Psoas muscle (tissue), 8 donors: Measurements from ENCODE around the gene PTPN1. TPM values are rescaled to one million over a fixed set of nuclear protein-coding genes. Genes with fewer than 3 reads are reported as not detected.

Experiments
- ATAC-seq, 4 donors: fragments of 200-7000 bp; cut with Tn5 transposase; one replicate each; pipeline ENCODE4 v1.9.1; 2020; ENCODE audit warnings: moderate library complexity in 3 of 4, mild to moderate bottlenecking in 2 of 4
- DNase-seq, 2 donors: peaks; one replicate each; pipeline ENCODE4 v3.0.0-alpha.2; 2020
- H3K27ac ChIP-seq: fragments of 200-600 bp; one replicate; pipeline ENCODE4 v1.8.0; 2022
- H3K27me3 ChIP-seq, 3 donors: fragments of 200-600 bp in 1 of 3; one replicate each; pipeline versions ENCODE4 v1.6.1 to v1.8.0; 2013 to 2022; ENCODE audit warnings: low read length in 2 of 3, mild to moderate bottlenecking in 2 of 3, moderate library complexity in 1 of 3; ENCODE audit not compliant: insufficient read depth in 3 of 3
- H3K36me3 ChIP-seq, 2 donors: fragments of 200-600 bp in 1 of 2; one replicate each; pipeline versions ENCODE4 v1.6.1 to v1.8.0; 2013 to 2022; ENCODE audit warnings: low read depth in 1 of 2, mild to moderate bottlenecking in 1 of 2, moderate library complexity in 1 of 2; ENCODE audit not compliant: insufficient read depth in 1 of 2
- H3K4me1 ChIP-seq: fragments of 200-600 bp; one replicate; pipeline ENCODE4 v1.8.0; 2022
- H3K4me3 ChIP-seq: fragments of 200-600 bp; one replicate; pipeline ENCODE4 v1.8.0; 2022; ENCODE audit warnings: mild to moderate bottlenecking
- H3K9me3 ChIP-seq: fragments of 200-600 bp; one replicate; pipeline ENCODE4 v1.8.0; 2022
- CTCF ChIP-seq: fragments of 200-600 bp; IDR thresholded peaks from one replicate; pipeline ENCODE4 v1.8.0; 2022; ENCODE audit warnings: antibody characterized with exemption
- WGBS, 3 donors: extraction: QIAGEN DNeasy Blood & Tissue Kit; methylation state at CpG; one replicate each; pipeline versions ENCODE4 v1.1.6 to v1.1.7; 2013; 5-methylcytosine and 5-hydroxymethylcytosine counted together
- intact Hi-C, 2 donors: fragments of 100-400 bp; cut with DNase I; formaldehyde crosslinking; loops; one replicate each; pipeline versions ENCODE4 v1.11.0 to v1.14.2; 2022
- polyA plus RNA-seq, 3 donors: library from polyadenylated mRNA; stranded (reverse); fragments of 200-250 nt; gene quantifications; one replicate each; pipeline ENCODE4 v1.2.3, GENCODE V29; 2013
- total RNA-seq, 4 donors: library from RNA; stranded (reverse); fragmentation: NEBNext Ultra II Directional in 2 of 4; extraction: Animal tissue kit (Norgen Biotek cat#: 25700) in 2 of 4; gene quantifications; one replicate each; pipeline versions ENCODE4 v1.2.1 to v1.2.4, GENCODE V29; 2021 to 2023
- donor health status: healthy with polysubstance abuse.
- donor health status: DM: no; HTN: no; CAD: no; lungs with moderate emphysema.
- donor health status: Bipolar disorder and iron deficiency.
- donor health status: healthy.
- donor health status: DM: yes; HTN: yes; CAD: no.
- donor health status: DM: no; HTN: no; CAD: no.
- donor health status: DM: no; HTN: no; CAD: no.
- donor health status: DM: yes; HTN: yes; CAD: no.

PTPN1 gene
- total and polyA plus RNA-seq, 7 donors, result 28.7 to 112 (median 46.1) TPM

DNA sequence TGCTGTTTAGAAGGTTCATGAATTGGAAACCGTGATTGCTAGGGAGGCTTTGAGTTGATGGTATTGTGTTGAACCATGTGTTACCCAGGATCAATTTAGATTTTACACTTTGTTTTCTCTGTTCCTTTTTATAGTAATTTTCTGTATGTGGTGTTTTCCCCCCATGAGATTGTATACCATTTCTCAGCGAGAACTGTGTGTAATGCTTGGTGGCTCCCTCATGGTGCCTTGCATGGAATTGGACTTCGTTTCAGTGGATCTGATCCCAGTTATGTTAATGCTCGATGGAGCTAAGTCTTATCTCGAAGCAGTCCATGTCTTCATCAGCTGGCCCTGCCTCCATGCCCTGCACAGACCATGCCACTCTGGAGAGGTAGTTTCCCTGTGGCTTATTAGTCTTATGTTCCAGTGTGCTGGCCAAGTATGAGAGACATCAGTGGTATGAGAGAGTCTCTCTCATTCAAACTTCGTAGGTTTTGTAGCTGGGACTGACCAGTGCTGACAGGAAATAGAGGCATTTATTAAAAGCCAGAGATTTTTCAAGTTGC lies 18.7 kb downstream of the PTPN1 start:
- H3K27me3 ChIP-seq, result no peaks in the 10 kb centered on the region
- H3K36me3 ChIP-seq, result peaks cover 0 to 3% of the 10 kb centered on the region in 2 donors
- H3K27ac ChIP-seq, result no peak overlapping the region
- no peak for DNase-seq
- peak in 3 of 4 donors; percentile 37 to 60 (median 38) for ATAC-seq
- TF ChIP-seq CTCF, result no peak
- no peaks in the 10 kb centered on the region for H3K9me3 ChIP-seq
- no peak overlapping the region for H3K4me3 ChIP-seq
- intact Hi-C loops, result no loop called here
- H3K4me1 ChIP-seq, result peaks cover 53% of the 10 kb centered on the region
- 35 to 48% (median 40%) methylated on average over 6 of the region's 6 CpGs for WGBS, 3 donors

DNA sequence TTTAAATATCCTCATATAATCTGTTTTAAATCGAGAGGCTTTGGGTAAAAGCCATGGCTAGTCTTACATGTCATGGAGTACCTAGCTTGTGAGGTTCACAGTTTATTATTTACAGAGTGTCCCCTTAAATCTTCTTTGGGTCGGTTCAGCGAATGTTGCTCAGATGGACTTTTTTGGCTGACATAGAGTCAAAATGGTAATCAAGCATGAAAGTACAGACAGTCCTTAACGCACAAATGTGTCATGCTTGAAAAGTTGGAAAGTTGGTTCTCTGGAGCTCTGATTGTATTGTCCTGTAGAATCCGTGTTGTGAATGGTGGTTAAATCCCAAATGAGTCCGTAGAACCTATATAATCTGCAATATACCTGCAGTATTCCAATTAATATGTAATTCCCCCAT lies 22.0 kb downstream of the PTPN1 start:
- H3K9me3 ChIP-seq, result no peaks in the 10 kb centered on the region
- H3K4me3 ChIP-seq, result no peak overlapping the region
- H3K27me3 ChIP-seq, result no peaks in the 10 kb centered on the region
- H3K27ac ChIP-seq, result no peak overlapping the region
- DNase-seq (no peak), ATAC-seq (peak in 1 of 4 donors; percentile 22)
- H3K4me1 ChIP-seq, result peaks cover 65% of the 10 kb centered on the region
- intact Hi-C loops, result loop anchor here in 1 of 2 donors (5.0 kb wide), 1 partner anchor 35 kb away; no protein-coding TSS in a partner anchor
- TF ChIP-seq CTCF, result no peak
- peaks cover 0 to 3% of the 10 kb centered on the region in 2 donors for H3K36me3 ChIP-seq
- 58 to 75% (median 64%) methylated on average over 6 of the region's 6 CpGs for WGBS, 3 donors

DNA sequence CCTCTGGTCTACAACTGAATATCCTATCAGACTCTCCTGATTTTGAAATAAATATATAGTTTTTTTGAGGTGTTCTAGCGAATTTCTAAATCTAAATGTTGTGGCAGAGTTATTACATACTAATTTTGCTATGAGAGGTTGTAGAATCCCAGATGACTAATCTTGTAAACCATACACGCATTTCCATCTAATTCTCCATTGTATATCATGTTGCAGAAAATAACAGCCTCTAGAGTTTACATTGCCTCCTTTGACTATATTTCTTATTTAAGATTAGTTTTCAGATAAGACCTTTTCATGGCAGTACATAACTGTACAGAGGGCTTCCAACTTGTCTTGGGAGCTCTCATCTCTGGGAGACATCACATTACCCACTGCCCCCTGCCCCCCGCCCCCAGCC lies 22.9 kb downstream of the PTPN1 start:
- Histone ChIP-seq H3K9me3 (no peaks in the 10 kb centered on the region), H3K4me1 (peaks cover 68% of the 10 kb centered on the region), H3K36me3 (peaks cover 0 to 3% of the 10 kb centered on the region in 2 donors), H3K27ac (no peak overlapping the region), H3K4me3 (no peak overlapping the region), H3K27me3 (no peaks in the 10 kb centered on the region)
- TF ChIP-seq CTCF, result no peak
- 64 to 82% (median 72%) methylated on average over 3 of the region's 3 CpGs for WGBS, 3 donors
- DNase-seq (no peak), ATAC-seq (no peak)
- intact Hi-C loops, result loop anchor here in 1 of 2 donors (5.0 kb wide), 1 partner anchor 34 kb away; no protein-coding TSS in a partner anchor

DNA sequence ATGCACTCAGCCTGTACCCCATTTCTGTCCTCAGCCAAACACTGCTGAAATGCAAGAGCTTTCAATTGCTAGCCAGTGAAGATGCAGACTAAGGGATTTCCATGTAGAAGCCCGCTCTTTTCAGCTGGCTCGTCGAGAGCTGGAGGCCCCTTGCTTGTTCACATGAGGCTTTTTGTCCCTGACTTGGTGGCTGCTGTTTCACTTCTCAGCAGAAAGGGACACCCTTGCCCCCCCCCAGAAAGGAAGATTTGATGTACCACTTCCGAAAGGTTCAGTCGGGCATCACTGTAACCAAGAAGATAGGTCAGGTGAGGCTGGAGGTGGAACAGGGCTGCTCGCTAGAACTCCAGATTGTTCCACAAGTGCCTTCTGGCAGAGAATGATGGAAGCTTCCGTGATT lies 23.3 kb downstream of the PTPN1 start:
- no peak overlapping the region for H3K27ac ChIP-seq
- peaks cover 70% of the 10 kb centered on the region for H3K4me1 ChIP-seq
- no peak for TF ChIP-seq CTCF
- intact Hi-C loops, result loop anchor here in 1 of 2 donors (5.0 kb wide), 1 partner anchor 34 kb away; no protein-coding TSS in a partner anchor
- H3K36me3 ChIP-seq, result peaks cover 0 to 3% of the 10 kb centered on the region in 2 donors
- no peaks in the 10 kb centered on the region for H3K27me3 ChIP-seq
- ATAC-seq, result no peak
- DNase-seq, result no peak
- H3K9me3 ChIP-seq, result no peaks in the 10 kb centered on the region
- 68 to 76% (median 76%) methylated on average over 7 of the region's 7 CpGs for WGBS, 3 donors
- no peak overlapping the region for H3K4me3 ChIP-seq
